HCT116 (cell line): Measurements from ENCODE around the gene ZNF776. TPM values are rescaled to one million over a fixed set of nuclear protein-coding genes. Genes with fewer than 3 reads are reported as not detected.

Source experiments
- ATAC-seq: fragments of 200-7000 bp; cut with Tn5 transposase; 2 replicates; pipeline ENCODE4 v1.9.1; 2020; ENCODE audit warnings: mild to moderate bottlenecking, moderate library complexity
- BruUV-seq: library from RNA; stranded (reverse); fragments of 400-500 nt; replicated peaks from 2 replicates; lab custom pipeline; 2021; lab: Mats Ljungman, UMichigan
- CTCF ChIA-PET: fragments of 300-600 bp; sonication (Branson Sonifier 250); formaldehyde crosslinking; loops from one replicate; lab custom pipeline; 2021; ENCODE audit warnings: antibody characterized with exemption; lab: Charles Lee
- POLR2A ChIA-PET: fragments of 300-600, 350-600 bp; sonication (Branson Sonifier 250); formaldehyde crosslinking; loops from one replicate; lab custom pipeline; 2021; ENCODE audit warnings: antibody characterized with exemption; lab: Charles Lee
- RAD21 ChIA-PET, 2 experiments: fragments of 300-600 bp; sonication (Branson Sonifier 250); formaldehyde crosslinking; loops; one replicate each; lab custom pipeline; 2023; ENCODE audit warnings: low total read pairs in 2 of 2; ENCODE audit not compliant: uncharacterized antibody in 2 of 2, unreplicated experiment in 2 of 2, low non-redundant PET in 1 of 2; lab: Charles Lee
- DNase-seq: peaks from one replicate; pipeline ENCODE4 v3.0.0-alpha.2; 2010; ENCODE audit warnings: low read depth, low spot score
- H2AFZ ChIP-seq: fragments of 200-600 bp; shearing (Covaris generic), sonication (generic); 2 replicates; pipeline ENCODE4 v1.6.1; 2017; ENCODE audit warnings: low read depth, mixed run types, mixed read lengths, antibody characterized with exemption, low read length; ENCODE audit not compliant: poor library complexity, severe bottlenecking
- H3K27ac ChIP-seq: 2 replicates; pipeline ENCODE4 v1.5.1; 2012; ENCODE audit warnings: low read depth, low read length
- H3K27me3 ChIP-seq: fragments of 200-600 bp; sonication (generic); 2 replicates; pipeline ENCODE4 v1.6.1; 2016; ENCODE audit warnings: mixed run types, low read length, mixed read lengths; ENCODE audit not compliant: insufficient read depth
- H3K36me3 ChIP-seq, 2 experiments: fragments of 200-500 bp in 1 of 2; fragments of 200-600 bp in 1 of 2; sonication (Bioruptor generic) in 1 of 2; sonication (generic) in 1 of 2; 2 replicates each; pipeline versions ENCODE4 v1.5.1 to v1.6.1; 2014 to 2016; ENCODE audit warnings: low read length in 2 of 2, inconsistent platforms in 1 of 2, mixed read lengths in 1 of 2, mixed run types in 1 of 2; ENCODE audit not compliant: insufficient read depth in 2 of 2, control insufficient read depth in 1 of 2
- H3K4me1 ChIP-seq, 2 experiments: fragments of 200-600 bp in 1 of 2; sonication (generic) in 1 of 2; 2 replicates each; pipeline versions ENCODE4 v1.5.1 to v1.6.1; 2012 to 2017; ENCODE audit warnings: low read length in 2 of 2, inconsistent platforms in 1 of 2, mild to moderate bottlenecking in 1 of 2, mixed read lengths in 1 of 2, mixed run types in 1 of 2, moderate library complexity in 1 of 2; ENCODE audit not compliant: insufficient read depth in 2 of 2, control insufficient read depth in 1 of 2
- H3K4me2 ChIP-seq: fragments of 200-600 bp; sonication (generic); 2 replicates; pipeline ENCODE4 v1.6.1; 2017; ENCODE audit warnings: mixed run types, low read length, mixed read lengths
- H3K4me3 ChIP-seq, 2 experiments: fragments of 200-600 bp in 1 of 2; sonication (generic) in 1 of 2; replicated peaks in 1 of 2; 2 replicates each; pipeline ENCODE4 v1.5.1; 2011 to 2016; ENCODE audit warnings: low read length in 2 of 2, control low read depth in 1 of 2, low read depth in 1 of 2, mild to moderate bottlenecking in 1 of 2, mixed read lengths in 1 of 2, mixed run types in 1 of 2
- H3K79me2 ChIP-seq: fragments of 200-600 bp; sonication (generic); 2 replicates; pipeline ENCODE4 v1.6.1; 2017; ENCODE audit warnings: mild to moderate bottlenecking, mixed run types, low read length, moderate library complexity, mixed read lengths; ENCODE audit not compliant: insufficient read depth
- H3K9ac ChIP-seq: fragments of 200-600 bp; sonication (generic); 2 replicates; pipeline ENCODE4 v1.6.1; 2016; ENCODE audit warnings: low read length, mixed read lengths
- H3K9me2 ChIP-seq: fragments of 200-600 bp; sonication (generic), shearing (Covaris generic); 2 replicates; pipeline ENCODE4 v1.6.1; 2017; ENCODE audit warnings: mixed run types, mild to moderate bottlenecking, moderate library complexity; ENCODE audit not compliant: insufficient read depth
- H3K9me3 ChIP-seq, 2 experiments: fragments of 200-500 bp in 1 of 2; fragments of 200-600 bp in 1 of 2; sonication (Bioruptor generic) in 1 of 2; sonication (generic) in 1 of 2; 2 replicates each; pipeline ENCODE4 v1.6.1; 2014 to 2017; ENCODE audit warnings: low read length in 2 of 2, mixed read lengths in 2 of 2, inconsistent platforms in 1 of 2, low read depth in 1 of 2, mild to moderate bottlenecking in 1 of 2, mixed run types in 1 of 2, moderate library complexity in 1 of 2; ENCODE audit not compliant: control insufficient read depth in 1 of 2, insufficient read depth in 1 of 2
- H4K20me1 ChIP-seq: fragments of 200-600 bp; sonication (generic), shearing (Covaris generic); 2 replicates; pipeline ENCODE4 v1.6.1; 2017; ENCODE audit warnings: mixed run types, mild to moderate bottlenecking, moderate library complexity; ENCODE audit not compliant: insufficient read depth
- CEBPB ChIP-seq: IDR thresholded peaks from 2 replicates; pipeline ENCODE4 v1.6.1; 2012; ENCODE audit warnings: low read depth
- EGR1 ChIP-seq: IDR thresholded peaks from 2 replicates; pipeline ENCODE4 v1.6.1; 2012; ENCODE audit warnings: low read depth
- ELF1 ChIP-seq: IDR thresholded peaks from 2 replicates; pipeline ENCODE4 v1.6.1; 2012; ENCODE audit warnings: low read depth, borderline replicate concordance
- EZH2 ChIP-seq: fragments of 200-600 bp; sonication (generic); IDR thresholded peaks from 2 replicates; pipeline ENCODE4 v1.6.1; 2017; ENCODE audit warnings: antibody characterized with exemption, mixed run types
- EZH2phosphoT487 ChIP-seq: fragments of 200-600 bp; IDR thresholded peaks from 2 replicates; pipeline ENCODE4 v1.6.1; 2018; ENCODE audit warnings: antibody characterized with exemption, borderline replicate concordance
- FOSL1 ChIP-seq: IDR thresholded peaks from 2 replicates; pipeline ENCODE4 v1.6.1; 2012; ENCODE audit warnings: low read depth
- JUND ChIP-seq: IDR thresholded peaks from 2 replicates; pipeline ENCODE4 v1.6.1; 2012
- RAD21 ChIP-seq: IDR thresholded peaks from 2 replicates; pipeline ENCODE4 v1.6.1; 2012; ENCODE audit warnings: low read depth, mild to moderate bottlenecking
- SP1 ChIP-seq: IDR thresholded peaks from 2 replicates; pipeline ENCODE4 v1.6.1; 2012; ENCODE audit warnings: low read depth
- SRF ChIP-seq: IDR thresholded peaks from 2 replicates; pipeline ENCODE4 v1.6.1; 2012; ENCODE audit warnings: low read depth
- TCF7L2 ChIP-seq: IDR thresholded peaks from 2 replicates; pipeline ENCODE4 v1.7.0; 2011; ENCODE audit warnings: borderline replicate concordance, inconsistent platforms; ENCODE audit not compliant: insufficient read depth, insufficient read length; ENCODE audit errors: extremely low read depth
- YY1 ChIP-seq: IDR thresholded peaks from 2 replicates; pipeline ENCODE4 v1.6.1; 2011; ENCODE audit warnings: low read length, low read depth, moderate library complexity, mild to moderate bottlenecking; ENCODE audit not compliant: insufficient replicate concordance; ENCODE audit errors: extremely low read depth
- ZFX ChIP-seq: fragments of 450-650 bp; IDR thresholded peaks from 2 replicates; pipeline ENCODE4 v1.6.1; 2017
- intact Hi-C: fragments of 100-400 bp; cut with micrococcal nuclease; formaldehyde crosslinking; loops from 2 replicates; pipeline ENCODE4 v1.10.0; 2022
- total RNA-seq: library from RNA; stranded (reverse); gene quantifications from one replicate; pipeline ENCODE4 v1.2.1, GENCODE V29; 2021; ENCODE audit not compliant: unreplicated experiment
- TF ChIP-seq, protein P1 (sequence below): IDR thresholded peaks from 2 replicates; pipeline ENCODE4 v1.6.1; 2012
- TF ChIP-seq, protein P2 (sequence below): IDR thresholded peaks from 2 replicates; pipeline ENCODE4 v1.6.1; 2012; ENCODE audit warnings: low read depth

ZNF776 gene
- total RNA-seq, 1 experiment from 2014 or later, result 8.6 TPM

DNA sequence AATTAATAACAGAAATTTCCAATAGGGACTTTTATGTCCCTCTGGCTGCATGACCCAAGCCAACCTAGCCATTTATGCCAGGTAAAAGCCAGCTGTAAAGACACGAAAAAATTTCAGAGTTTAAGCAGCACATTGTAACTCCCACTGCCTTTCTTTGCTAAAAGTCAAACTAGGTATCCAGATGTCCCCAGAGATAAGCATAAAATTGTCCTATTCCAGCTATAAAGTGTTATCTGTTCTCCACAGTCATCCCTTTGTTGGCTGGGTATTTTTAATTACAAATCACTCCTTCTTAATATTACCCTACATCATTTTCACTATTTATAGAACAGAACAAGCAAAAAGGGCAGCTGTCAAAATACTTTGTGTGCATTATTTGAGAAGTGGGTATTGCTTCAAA lies 34.4 kb upstream of the ZNF776 start:
- H3K4me3 ChIP-seq, result no peak overlapping the region
- no peak overlapping the region for H3K27ac ChIP-seq
- no TSS peak for BruUV-seq
- TF ChIP-seq YY1 (no peak), CEBPB (no peak), JUND (no peak), EZH2phosphoT487 (no peak), SP1 (no peak), EGR1 (no peak), SRF (no peak), RAD21 (no peak), ELF1 (no peak), TCF7L2 (no peak), FOSL1 (no peak), EZH2 (no peak), ZFX (no peak)
- TF ChIP-seq, protein P1, sequence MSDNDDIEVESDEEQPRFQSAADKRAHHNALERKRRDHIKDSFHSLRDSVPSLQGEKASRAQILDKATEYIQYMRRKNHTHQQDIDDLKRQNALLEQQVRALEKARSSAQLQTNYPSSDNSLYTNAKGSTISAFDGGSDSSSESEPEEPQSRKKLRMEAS, result no peak
- TF ChIP-seq, protein P2, sequence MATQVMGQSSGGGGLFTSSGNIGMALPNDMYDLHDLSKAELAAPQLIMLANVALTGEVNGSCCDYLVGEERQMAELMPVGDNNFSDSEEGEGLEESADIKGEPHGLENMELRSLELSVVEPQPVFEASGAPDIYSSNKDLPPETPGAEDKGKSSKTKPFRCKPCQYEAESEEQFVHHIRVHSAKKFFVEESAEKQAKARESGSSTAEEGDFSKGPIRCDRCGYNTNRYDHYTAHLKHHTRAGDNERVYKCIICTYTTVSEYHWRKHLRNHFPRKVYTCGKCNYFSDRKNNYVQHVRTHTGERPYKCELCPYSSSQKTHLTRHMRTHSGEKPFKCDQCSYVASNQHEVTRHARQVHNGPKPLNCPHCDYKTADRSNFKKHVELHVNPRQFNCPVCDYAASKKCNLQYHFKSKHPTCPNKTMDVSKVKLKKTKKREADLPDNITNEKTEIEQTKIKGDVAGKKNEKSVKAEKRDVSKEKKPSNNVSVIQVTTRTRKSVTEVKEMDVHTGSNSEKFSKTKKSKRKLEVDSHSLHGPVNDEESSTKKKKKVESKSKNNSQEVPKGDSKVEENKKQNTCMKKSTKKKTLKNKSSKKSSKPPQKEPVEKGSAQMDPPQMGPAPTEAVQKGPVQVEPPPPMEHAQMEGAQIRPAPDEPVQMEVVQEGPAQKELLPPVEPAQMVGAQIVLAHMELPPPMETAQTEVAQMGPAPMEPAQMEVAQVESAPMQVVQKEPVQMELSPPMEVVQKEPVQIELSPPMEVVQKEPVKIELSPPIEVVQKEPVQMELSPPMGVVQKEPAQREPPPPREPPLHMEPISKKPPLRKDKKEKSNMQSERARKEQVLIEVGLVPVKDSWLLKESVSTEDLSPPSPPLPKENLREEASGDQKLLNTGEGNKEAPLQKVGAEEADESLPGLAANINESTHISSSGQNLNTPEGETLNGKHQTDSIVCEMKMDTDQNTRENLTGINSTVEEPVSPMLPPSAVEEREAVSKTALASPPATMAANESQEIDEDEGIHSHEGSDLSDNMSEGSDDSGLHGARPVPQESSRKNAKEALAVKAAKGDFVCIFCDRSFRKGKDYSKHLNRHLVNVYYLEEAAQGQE, result no peak
- H3K36me3 ChIP-seq, result no peaks in the 10 kb centered on the region
- ChIA-PET RAD21 (no interaction called here), CTCF (no interaction called here), POLR2A (no interaction called here)
- H3K9me3 ChIP-seq, result peaks cover under 1 to 3% of the 10 kb centered on the region in 2 experiments; a peak in 2 of 4 replicates
- no peaks in the 10 kb centered on the region for H3K9me2 ChIP-seq
- no peaks in the 10 kb centered on the region for H4K20me1 ChIP-seq
- H3K27me3 ChIP-seq, result no peaks in the 10 kb centered on the region
- H3K4me1 ChIP-seq, result no peaks in the 10 kb centered on the region
- intact Hi-C loops, result no loop called here
- H3K4me2 ChIP-seq, result no peak overlapping the region
- H2AFZ ChIP-seq, result no peak overlapping the region
- no peak for DNase-seq
- H3K9ac ChIP-seq, result no peak overlapping the region
- H3K79me2 ChIP-seq, result no peaks in the 10 kb centered on the region
- ATAC-seq, result no peak
